Mesendoderm (in vitro differentiated cells): ENCODE results near the gene ABCA2.

ENCODE experiments used
- DNase-seq: peaks from one replicate; pipeline ENCODE4 v3.0.0; 2013
- H2AK5ac ChIP-seq: 2 replicates; pipeline ENCODE4 v1.6.1; 2013; ENCODE audit warnings: low read length, inconsistent platforms
- H2BK120ac ChIP-seq: 2 replicates; pipeline ENCODE4 v1.6.1; 2013; ENCODE audit warnings: low read depth, mild to moderate bottlenecking, low read length, moderate library complexity, mixed read lengths
- H2BK15ac ChIP-seq: replicated peaks from 2 replicates; pipeline ENCODE4 v1.6.1; 2013; ENCODE audit warnings: low read depth, mild to moderate bottlenecking, moderate library complexity
- H2BK5ac ChIP-seq: 2 replicates; pipeline ENCODE4 v1.6.1; 2013; ENCODE audit warnings: low read length, inconsistent platforms
- H3K18ac ChIP-seq: 2 replicates; pipeline ENCODE4 v1.6.1; 2013; ENCODE audit warnings: mild to moderate bottlenecking, low read length, mixed read lengths
- H3K23ac ChIP-seq: one replicate; pipeline ENCODE4 v1.6.1; 2013; ENCODE audit warnings: low read length
- H3K27ac ChIP-seq: 2 replicates; pipeline ENCODE4 v1.5.1; 2013; ENCODE audit warnings: low read depth, mild to moderate bottlenecking, inconsistent platforms, low read length, moderate library complexity
- H3K27me3 ChIP-seq: 2 replicates; pipeline ENCODE4 v1.6.1; 2013; ENCODE audit warnings: low read length, control low read depth, mild to moderate bottlenecking, inconsistent platforms; ENCODE audit not compliant: insufficient read depth, poor library complexity
- H3K36me3 ChIP-seq: 2 replicates; pipeline ENCODE4 v1.6.1; 2013; ENCODE audit warnings: low read length, inconsistent platforms; ENCODE audit not compliant: control insufficient read depth, insufficient read depth
- H3K4ac ChIP-seq: one replicate; pipeline ENCODE4 v1.6.1; 2013; ENCODE audit warnings: low read depth, mild to moderate bottlenecking, low read length, moderate library complexity
- H3K4me1 ChIP-seq: 2 replicates; pipeline ENCODE4 v1.6.1; 2013; ENCODE audit warnings: low read depth, low read length, inconsistent platforms; ENCODE audit not compliant: control insufficient read depth
- H3K4me2 ChIP-seq: 2 replicates; pipeline ENCODE4 v1.6.1; 2013; ENCODE audit warnings: low read length
- H3K4me3 ChIP-seq: 2 replicates; pipeline ENCODE4 v1.5.1; 2013; ENCODE audit warnings: mild to moderate bottlenecking, low read length
- H3K56ac ChIP-seq: one replicate; pipeline ENCODE4 v1.6.1; 2013; ENCODE audit warnings: low read length
- H3K79me1 ChIP-seq: 2 replicates; pipeline ENCODE4 v1.6.1; 2013; ENCODE audit warnings: low read length, inconsistent platforms
- H3K79me2 ChIP-seq: 2 replicates; pipeline ENCODE4 v1.6.1; 2013; ENCODE audit warnings: mild to moderate bottlenecking, low read length; ENCODE audit not compliant: control insufficient read depth, insufficient read depth
- H3K9ac ChIP-seq: 2 replicates; pipeline ENCODE4 v1.6.1; 2013; ENCODE audit warnings: low read length, inconsistent platforms
- H4K5ac ChIP-seq: one replicate; pipeline ENCODE4 v1.6.1; 2013; ENCODE audit warnings: low read length
- H4K8ac ChIP-seq: one replicate; pipeline ENCODE4 v1.6.1; 2013; ENCODE audit warnings: low read depth, mild to moderate bottlenecking, control low read depth, low read length, moderate library complexity
- WGBS: extraction: QIAGEN DNeasy Blood & Tissue Kit; methylation state at CpG from one replicate; pipeline ENCODE4 v1.1.7; 2013; ENCODE audit warnings: low lambda C conversion rate, missing lambda C conversion rate; ENCODE audit not compliant: insufficient coverage; ENCODE audit errors: extremely low coverage; 5-methylcytosine and 5-hydroxymethylcytosine counted together

The ABCA2 gene

DNA sequence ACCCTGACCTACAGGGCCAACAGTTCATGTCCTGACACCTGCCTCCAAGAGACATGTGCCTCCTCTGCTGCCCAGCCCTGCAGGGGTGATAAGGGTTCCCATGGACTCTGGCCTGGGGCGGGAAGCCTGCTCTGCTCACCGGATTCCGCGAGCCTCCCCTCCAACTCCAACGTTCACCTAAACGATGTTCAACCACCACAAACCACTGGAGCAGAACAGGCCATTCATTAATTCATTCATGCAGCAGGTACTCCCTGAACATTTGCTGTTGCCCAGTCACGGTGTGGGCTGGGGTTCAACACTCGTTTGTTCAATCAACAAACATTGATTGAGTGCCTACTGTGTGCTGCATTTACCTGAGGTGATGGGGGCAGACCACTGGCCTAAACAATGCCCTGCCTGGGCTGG, 46.0 kb upstream of the ABCA2 start:
- Histone ChIP-seq H3K18ac (no peak overlapping the region), H3K27ac (no peak overlapping the region), H3K56ac (no peak overlapping the region), H3K23ac (no peak overlapping the region), H3K4ac (no peak overlapping the region), H3K27me3 (peaks cover 9% of the 10 kb centered on the region), H3K36me3 (no peaks in the 10 kb centered on the region), H2BK15ac (no peak overlapping the region), H3K9ac (no peak overlapping the region), H3K4me1 (no peaks in the 10 kb centered on the region), H2BK5ac (no peak overlapping the region), H3K4me2 (no peak overlapping the region), H3K79me2 (no peaks in the 10 kb centered on the region), H3K4me3 (no peak overlapping the region), H2BK120ac (no peak overlapping the region), H3K79me1 (peaks cover 2% of the 10 kb centered on the region), H4K5ac (no peak overlapping the region), H4K8ac (no peak overlapping the region), H2AK5ac (no peak overlapping the region)
- no peak for DNase-seq
- no CpG with 5 or more reads among the region's 8 CpGs for WGBS

DNA sequence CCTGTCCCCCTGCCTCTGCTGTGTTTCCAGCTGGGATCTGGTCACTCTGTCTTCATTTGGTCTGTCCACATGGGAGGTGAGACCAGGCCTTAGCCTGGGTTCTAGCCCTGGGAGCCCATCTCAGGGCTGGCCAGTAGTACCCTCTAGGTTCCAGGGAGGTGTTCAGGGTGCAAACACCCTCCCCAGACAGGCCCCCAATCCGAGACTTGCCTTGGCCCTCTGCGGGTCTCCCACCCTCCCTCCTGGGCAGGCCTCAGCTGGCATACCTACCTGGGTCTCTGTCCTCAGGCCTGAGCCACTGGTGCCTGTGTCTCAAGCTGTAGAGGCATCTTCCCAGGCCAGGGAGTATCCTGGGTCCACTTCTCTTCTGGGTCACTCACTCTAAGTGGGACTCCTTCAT, 43.2 kb upstream of the ABCA2 start:
- no peaks in the 10 kb centered on the region for H3K4me1 ChIP-seq
- no peak overlapping the region for H3K4me3 ChIP-seq
- H3K27me3 ChIP-seq: no peaks in the 10 kb centered on the region

DNA sequence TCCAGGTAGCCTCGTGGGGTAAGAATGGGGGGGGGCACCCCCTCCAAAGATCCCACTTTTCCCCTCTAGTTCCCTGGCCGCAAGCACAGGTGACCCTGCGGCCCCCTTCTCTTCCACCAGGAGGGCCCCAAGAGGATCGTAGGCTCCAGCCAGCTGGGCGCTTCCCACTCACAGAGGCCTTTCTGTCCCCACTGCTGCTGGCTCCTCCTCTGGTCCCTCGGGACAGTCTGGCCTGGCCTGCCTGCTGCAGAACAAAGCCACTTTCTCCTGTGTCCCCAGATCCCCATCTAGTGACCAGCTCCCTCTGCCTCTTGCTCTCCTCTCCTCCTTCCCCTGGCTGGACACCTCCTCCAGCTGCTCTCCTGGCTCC, 42.9 kb upstream of the ABCA2 start:
- Histone ChIP-seq H2BK5ac (no peak overlapping the region), H3K79me2 (no peaks in the 10 kb centered on the region), H3K4me2 (peak overlapping the region; percentile 21), H3K4me1 (no peaks in the 10 kb centered on the region), H4K8ac (peak overlapping the region; percentile 41), H3K9ac (peak overlapping the region; percentile 47), H3K27me3 (no peaks in the 10 kb centered on the region), H3K56ac (peak overlapping the region; percentile 59), H3K27ac (no peak overlapping the region), H3K36me3 (no peaks in the 10 kb centered on the region), H3K79me1 (peaks cover 2% of the 10 kb centered on the region), H3K18ac (peak overlapping the region; percentile 22), H3K23ac (no peak overlapping the region), H2BK120ac (no peak overlapping the region), H2AK5ac (no peak overlapping the region), H4K5ac (no peak overlapping the region), H2BK15ac (no peak overlapping the region), H3K4ac (no peak overlapping the region), H3K4me3 (no peak overlapping the region)
- WGBS: no CpG with 5 or more reads among the region's 6 CpGs
- DNase-seq: no peak

More for the DNA sequence above, 43.2 kb upstream of the ABCA2 start:
- Histone ChIP-seq H3K18ac (no peak overlapping the region), H2BK120ac (no peak overlapping the region), H3K36me3 (no peaks in the 10 kb centered on the region), H3K23ac (no peak overlapping the region), H3K4me2 (no peak overlapping the region), H3K79me1 (peaks cover 2% of the 10 kb centered on the region), H2BK15ac (no peak overlapping the region), H3K9ac (peak overlapping the region; percentile 47), H2AK5ac (no peak overlapping the region), H3K27ac (no peak overlapping the region), H4K5ac (no peak overlapping the region), H2BK5ac (no peak overlapping the region), H4K8ac (no peak overlapping the region), H3K79me2 (no peaks in the 10 kb centered on the region), H3K56ac (peak overlapping the region; percentile 59), H3K4ac (no peak overlapping the region)
- no peak for DNase-seq
- no CpG with 5 or more reads among the region's 2 CpGs for WGBS

DNA sequence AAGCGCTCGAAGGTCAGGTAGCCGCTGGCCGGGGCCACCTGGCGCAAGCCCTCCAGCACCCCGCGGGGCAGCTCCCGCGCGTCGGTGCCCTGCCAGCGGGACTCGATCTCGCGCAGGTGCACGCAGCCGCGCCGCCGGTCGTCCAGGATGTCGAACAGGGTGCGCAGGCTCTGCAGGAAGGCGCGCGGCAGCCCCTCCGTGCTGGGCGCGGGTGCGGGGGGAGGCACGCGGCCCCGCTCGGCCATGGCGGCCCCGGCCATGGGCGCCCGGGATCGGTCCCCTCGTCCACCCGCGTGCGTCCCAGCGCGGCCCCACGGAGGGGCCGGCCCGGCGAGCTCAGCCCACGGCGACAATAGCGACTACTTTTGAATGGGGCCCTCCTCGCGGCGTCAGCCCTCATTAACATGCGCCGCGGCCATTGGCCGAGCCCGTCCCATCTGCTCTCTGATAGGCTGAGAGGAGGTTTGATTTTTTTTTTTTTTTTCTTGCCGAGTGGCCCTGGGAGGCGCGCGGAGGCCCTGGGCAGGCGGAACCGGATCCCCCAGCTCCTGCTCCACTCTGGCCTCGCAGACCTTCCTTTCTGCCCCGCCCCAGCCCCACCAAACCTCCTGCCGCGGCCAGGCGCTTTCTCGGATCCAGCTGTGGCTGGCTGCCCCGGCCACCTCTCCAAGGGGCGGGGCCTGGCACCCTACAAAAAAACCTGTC, 42.3 kb upstream of the ABCA2 start, which contains the start of gene SAPCD2:
TSS of gene SAPCD2 (minus strand) at position 357 of the 705 bp plus-strand sequence. CDS start at position 260, 97 bp downstream.
- H2BK15ac ChIP-seq: no peak within 1 kb of the TSS
- H2BK5ac ChIP-seq: no peak within 1 kb of the TSS
- H3K9ac ChIP-seq: peak within 1 kb of the TSS; percentile 65
- H3K79me1 ChIP-seq: peaks cover 2% of the 10 kb centered on the region
- H3K79me2 ChIP-seq: no peaks in the 10 kb centered on the region
- peak within 1 kb of the TSS; percentile 41 for H4K8ac ChIP-seq
- H3K27ac ChIP-seq: no peak within 1 kb of the TSS
- H3K4ac ChIP-seq: no peak within 1 kb of the TSS
- no peaks in the 10 kb centered on the region for H3K4me1 ChIP-seq
- H4K5ac ChIP-seq: no peak within 1 kb of the TSS
- peak; percentile 94 for DNase-seq
- H3K56ac ChIP-seq: peak within 1 kb of the TSS; percentile 82
- no peaks in the 10 kb centered on the region for H3K36me3 ChIP-seq
- WGBS: no CpG with 5 or more reads among the region's 74 CpGs
- H3K23ac ChIP-seq: no peak within 1 kb of the TSS
- no peak within 1 kb of the TSS for H2BK120ac ChIP-seq
- no peak within 1 kb of the TSS for H2AK5ac ChIP-seq
- H3K4me3 ChIP-seq: peak within 1 kb of the TSS; percentile 22
- H3K4me2 ChIP-seq: peak within 1 kb of the TSS; percentile 54
- peak within 1 kb of the TSS; percentile 22 for H3K18ac ChIP-seq
- no peaks in the 10 kb centered on the region for H3K27me3 ChIP-seq

DNA sequence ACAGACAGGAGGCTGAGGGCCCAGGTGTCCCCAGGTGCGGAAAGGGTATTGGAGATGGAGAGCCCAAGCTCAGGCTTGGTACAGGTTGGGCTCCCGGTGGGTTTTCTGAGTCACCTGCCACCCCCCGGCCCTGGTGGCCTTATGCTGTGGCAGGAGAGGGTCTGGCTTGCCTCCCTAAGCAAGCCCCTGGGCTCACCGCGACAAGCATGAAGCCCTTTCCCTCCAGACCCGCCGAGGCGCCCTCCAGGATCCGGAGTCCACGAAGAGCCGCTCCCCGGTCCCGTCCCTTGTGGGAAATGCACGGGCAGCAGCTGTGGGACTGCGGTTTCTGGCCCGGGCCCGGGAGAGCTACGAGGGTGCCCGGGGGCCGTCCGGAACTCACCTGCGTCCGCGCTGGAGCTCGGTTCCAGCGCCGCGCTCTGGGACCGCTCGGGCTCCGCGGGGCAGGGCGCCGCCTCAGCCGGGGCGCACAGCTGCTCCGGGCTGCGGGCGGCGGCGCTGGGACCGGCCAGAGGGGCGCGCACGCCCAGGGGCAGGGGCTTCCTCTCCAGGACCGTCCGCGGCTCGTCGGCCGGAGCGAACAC, 41.6 kb upstream of the ABCA2 start:
- Histone ChIP-seq H2BK15ac (no peak overlapping the region), H3K4me3 (peak overlapping the region; percentile 19), H2AK5ac (no peak overlapping the region), H3K27ac (no peak overlapping the region), H3K79me1 (peaks cover 2% of the 10 kb centered on the region), H4K5ac (no peak overlapping the region), H3K79me2 (no peaks in the 10 kb centered on the region), H4K8ac (no peak overlapping the region), H3K18ac (no peak overlapping the region), H3K23ac (no peak overlapping the region), H3K4ac (no peak overlapping the region), H3K4me1 (no peaks in the 10 kb centered on the region), H3K4me2 (peak overlapping the region; percentile 54), H3K9ac (peak overlapping the region; percentile 65), H3K56ac (peak overlapping the region; percentile 82), H2BK5ac (no peak overlapping the region), H2BK120ac (no peak overlapping the region), H3K27me3 (no peaks in the 10 kb centered on the region), H3K36me3 (no peaks in the 10 kb centered on the region)
- DNase-seq: no peak
- no CpG with 5 or more reads among the region's 52 CpGs for WGBS
